A673 (cell line): ENCODE measurements around the gene CAMK2A. TPM values are rescaled to one million over a fixed set of nuclear protein-coding genes. Genes with fewer than 3 reads are reported as not detected.

Experiments
- BruUV-seq: library from RNA; stranded (reverse); fragments of 400-500 nt; replicated peaks from 2 replicates; lab custom pipeline; 2021; lab: Mats Ljungman, UMichigan
- CTCF ChIA-PET: fragments of 300-600 bp; sonication (Branson Sonifier 250); formaldehyde crosslinking; loops from one replicate; lab custom pipeline; 2022; ENCODE audit warnings: antibody characterized with exemption; lab: Charles Lee
- POLR2A ChIA-PET: fragments of 300-600 bp; sonication (Branson Sonifier 250); formaldehyde crosslinking; loops from one replicate; lab custom pipeline; 2022; ENCODE audit warnings: antibody characterized with exemption; ENCODE audit not compliant: low non-redundant PET; lab: Charles Lee
- DNase-seq: peaks from one replicate; pipeline ENCODE4 v3.0.0-alpha.2; 2015; ENCODE audit warnings: low spot score
- H3K27ac ChIP-seq: fragments of 200-600 bp; sonication (generic); 2 replicates; pipeline ENCODE4 v1.5.1; 2016; ENCODE audit warnings: mixed run types, low read depth, mild to moderate bottlenecking, mixed read lengths, antibody characterized with exemption, low read length; ENCODE audit not compliant: poor library complexity, severe bottlenecking
- H3K27me3 ChIP-seq: fragments of 200-600 bp; sonication (generic); replicated peaks from 2 replicates; pipeline ENCODE4 v1.6.1; 2017; ENCODE audit warnings: mixed run types, low read depth, mild to moderate bottlenecking, mixed read lengths, antibody characterized with exemption, low read length; ENCODE audit not compliant: insufficient read depth, poor library complexity
- H3K36me3 ChIP-seq: fragments of 200-600 bp; sonication (generic); 2 replicates; pipeline ENCODE4 v1.6.1; 2016; ENCODE audit warnings: mixed run types, mild to moderate bottlenecking, mixed read lengths, antibody characterized with exemption, low read length; ENCODE audit not compliant: insufficient read depth, poor library complexity, severe bottlenecking
- H3K4me1 ChIP-seq: fragments of 200-600 bp; sonication (generic); 2 replicates; pipeline ENCODE4 v1.6.1; 2017; ENCODE audit warnings: mixed run types, mild to moderate bottlenecking, mixed read lengths, antibody characterized with exemption, low read length; ENCODE audit not compliant: insufficient read depth, poor library complexity, severe bottlenecking
- H3K4me3 ChIP-seq: fragments of 200-600 bp; sonication (generic); 2 replicates; pipeline ENCODE4 v1.5.1; 2016; ENCODE audit warnings: low read depth, mixed run types, mild to moderate bottlenecking, mixed read lengths, low read length; ENCODE audit not compliant: poor library complexity, severe bottlenecking
- H3K9me3 ChIP-seq: fragments of 200-600 bp; sonication (generic); 2 replicates; pipeline ENCODE4 v1.6.1; 2016; ENCODE audit warnings: mixed run types, low read depth, mild to moderate bottlenecking, mixed read lengths, antibody characterized with exemption, low read length; ENCODE audit not compliant: poor library complexity, severe bottlenecking
- EZH2 ChIP-seq: fragments of 200-600 bp; sonication (generic); IDR thresholded peaks from 2 replicates; pipeline ENCODE4 v1.6.1; 2017; ENCODE audit warnings: borderline replicate concordance, low read depth, mild to moderate bottlenecking, mixed read lengths, antibody characterized with exemption, low read length; ENCODE audit not compliant: poor library complexity, severe bottlenecking
- intact Hi-C: fragments of 100-400 bp; cut with micrococcal nuclease; formaldehyde crosslinking; loops from one replicate; pipeline ENCODE4 v1.10.0; 2022; ENCODE audit not compliant: unreplicated experiment
- total RNA-seq: library from RNA; stranded (reverse); gene quantifications from 2 replicates; pipeline ENCODE4 v1.2.3, GENCODE V29; 2021
- TF ChIP-seq, protein P1 (sequence below): fragments of 300-800, 200-600 bp; sonication (generic); conservative IDR thresholded peaks from 2 replicates; pipeline ENCODE4 v1.5.1; 2017; ENCODE audit warnings: low read depth, mild to moderate bottlenecking, antibody characterized with exemption, low read length, moderate library complexity, mixed read lengths

The CAMK2A gene
- total RNA-seq, 1 experiment from 2014 or later: not detected

DNA sequence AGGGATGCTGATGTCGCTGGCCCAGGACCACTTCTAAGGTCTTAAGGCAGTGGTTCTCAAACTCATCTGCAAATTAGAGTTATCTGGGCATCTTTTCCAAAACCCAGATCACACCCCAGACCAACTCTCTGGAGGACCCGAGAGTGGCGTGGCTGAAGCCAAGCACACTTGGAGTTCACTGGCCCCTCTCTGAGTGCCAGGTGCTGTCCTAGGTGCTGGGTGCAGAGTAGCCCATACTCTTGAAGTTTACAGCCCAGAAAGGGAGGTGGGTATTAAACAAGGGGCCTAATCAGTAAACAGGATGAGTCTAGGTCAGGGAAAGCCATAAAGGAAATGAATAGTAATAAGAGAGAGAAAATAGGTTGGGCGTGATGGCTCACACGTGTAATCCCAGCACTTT is 17.6 kb downstream of the CAMK2A start:
- Histone ChIP-seq H3K27me3 (no peaks in the 10 kb centered on the region), H3K4me1 (peaks cover 11% of the 10 kb centered on the region), H3K9me3 (no peaks in the 10 kb centered on the region), H3K4me3 (no peak overlapping the region), H3K27ac (no peak overlapping the region), H3K36me3 (no peaks in the 10 kb centered on the region)
- CTCF ChIA-PET: interaction anchor here (0.8 kb wide), 1 partner anchor 164 kb away, joined by 4 read pairs; no protein-coding TSS in a partner anchor
- BruUV-seq: no TSS peak
- no peak for DNase-seq
- intact Hi-C loops: loop anchor here (2.0 kb wide), 1 partner anchor 165 kb away; no protein-coding TSS in a partner anchor
- TF ChIP-seq, protein P1, sequence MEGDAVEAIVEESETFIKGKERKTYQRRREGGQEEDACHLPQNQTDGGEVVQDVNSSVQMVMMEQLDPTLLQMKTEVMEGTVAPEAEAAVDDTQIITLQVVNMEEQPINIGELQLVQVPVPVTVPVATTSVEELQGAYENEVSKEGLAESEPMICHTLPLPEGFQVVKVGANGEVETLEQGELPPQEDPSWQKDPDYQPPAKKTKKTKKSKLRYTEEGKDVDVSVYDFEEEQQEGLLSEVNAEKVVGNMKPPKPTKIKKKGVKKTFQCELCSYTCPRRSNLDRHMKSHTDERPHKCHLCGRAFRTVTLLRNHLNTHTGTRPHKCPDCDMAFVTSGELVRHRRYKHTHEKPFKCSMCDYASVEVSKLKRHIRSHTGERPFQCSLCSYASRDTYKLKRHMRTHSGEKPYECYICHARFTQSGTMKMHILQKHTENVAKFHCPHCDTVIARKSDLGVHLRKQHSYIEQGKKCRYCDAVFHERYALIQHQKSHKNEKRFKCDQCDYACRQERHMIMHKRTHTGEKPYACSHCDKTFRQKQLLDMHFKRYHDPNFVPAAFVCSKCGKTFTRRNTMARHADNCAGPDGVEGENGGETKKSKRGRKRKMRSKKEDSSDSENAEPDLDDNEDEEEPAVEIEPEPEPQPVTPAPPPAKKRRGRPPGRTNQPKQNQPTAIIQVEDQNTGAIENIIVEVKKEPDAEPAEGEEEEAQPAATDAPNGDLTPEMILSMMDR: no peak
- TF ChIP-seq EZH2: no peak
- POLR2A ChIA-PET: no interaction called here

DNA sequence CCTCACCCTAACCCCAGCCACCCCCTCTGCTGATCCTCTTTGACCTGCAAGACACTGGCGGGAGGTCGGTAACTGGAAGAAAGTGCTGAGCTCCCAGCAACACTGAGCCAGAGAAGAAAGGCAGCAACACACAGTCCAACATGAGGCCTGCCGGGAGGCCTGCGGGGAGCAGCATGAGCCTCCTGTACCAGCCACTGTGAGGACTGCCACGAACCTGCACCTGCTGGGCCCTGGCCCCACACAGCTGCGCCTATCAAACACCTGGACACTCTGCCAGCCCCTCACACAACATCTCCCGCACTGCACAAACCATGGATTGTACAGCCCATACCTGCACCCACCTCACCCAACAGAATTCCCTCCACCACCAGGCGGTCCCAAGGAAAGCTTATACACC is 18.3 kb downstream of the CAMK2A start:
- no peaks in the 10 kb centered on the region for H3K27me3 ChIP-seq
- BruUV-seq: no TSS peak
- no peak for DNase-seq
- H3K4me3 ChIP-seq: no peak overlapping the region
- CTCF ChIA-PET: no interaction called here
- H3K27ac ChIP-seq: no peak overlapping the region
- no peaks in the 10 kb centered on the region for H3K36me3 ChIP-seq
- POLR2A ChIA-PET: no interaction called here
- peaks cover 11% of the 10 kb centered on the region for H3K4me1 ChIP-seq
- H3K9me3 ChIP-seq: no peaks in the 10 kb centered on the region
- TF ChIP-seq, protein P1: no peak
- intact Hi-C loops: no loop called here

DNA sequence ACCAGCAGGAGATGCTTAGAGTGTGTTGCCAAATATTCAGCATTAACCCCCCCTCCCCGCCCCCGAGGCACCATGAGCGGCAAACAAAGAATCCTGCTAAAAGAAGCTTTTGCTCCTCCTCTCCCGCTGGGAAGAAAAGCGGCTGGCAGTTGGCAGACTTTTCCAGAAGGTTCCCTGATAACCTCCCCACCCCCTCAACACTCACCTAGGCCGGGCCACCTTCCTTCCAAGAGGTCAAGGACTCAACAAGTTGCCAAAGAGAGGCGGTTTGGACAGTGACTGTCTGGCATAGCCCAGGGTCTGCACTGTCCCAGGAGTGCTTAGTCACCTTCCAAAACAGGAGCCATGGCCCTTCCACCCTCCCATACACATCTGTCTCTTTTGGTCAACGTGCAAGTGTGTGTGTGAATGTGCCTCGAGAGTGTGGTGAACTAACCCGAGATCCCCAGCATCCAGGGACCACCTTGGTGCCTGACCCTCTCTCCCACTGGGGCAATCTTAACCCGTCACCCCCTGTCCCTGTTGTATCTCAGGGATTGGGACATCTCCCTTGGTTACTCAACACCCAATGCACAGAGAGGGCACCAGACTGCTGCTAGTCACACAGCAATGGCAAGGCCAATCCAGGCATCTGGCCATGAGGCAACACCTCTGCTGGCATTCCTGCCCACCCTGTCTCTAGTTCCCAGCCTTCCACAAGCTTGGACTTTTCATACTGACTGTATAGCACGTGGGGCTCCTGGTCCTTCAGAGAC is 18.9 kb downstream of the CAMK2A start:
- Histone ChIP-seq H3K4me3 (no peak overlapping the region), H3K36me3 (no peaks in the 10 kb centered on the region), H3K4me1 (peaks cover 11% of the 10 kb centered on the region), H3K27me3 (no peaks in the 10 kb centered on the region), H3K27ac (no peak overlapping the region), H3K9me3 (no peaks in the 10 kb centered on the region)
- POLR2A ChIA-PET: no interaction called here
- CTCF ChIA-PET: interaction anchor here (0.6 kb wide), 1 partner anchor 56 kb away, joined by 3 read pairs; no protein-coding TSS in a partner anchor
- BruUV-seq: no TSS peak
- TF ChIP-seq, protein P1: no peak
- TF ChIP-seq EZH2: no peak
- no peak for DNase-seq
- intact Hi-C loops: no loop called here
